ENCODE data around the gene TSPOAP1. TPM values are rescaled to one million over a fixed set of nuclear protein-coding genes. Genes with fewer than 3 reads are reported as not detected.
"Not testable (repeated sequence)": the region's sequence is repeated elsewhere in the genome, so short reads cannot be mapped to it uniquely, and the experiment has no call there.

Gene TSPOAP1
- total and polyA plus RNA-seq, 3 donors from 2014 or later = 7.2 to 13.0 (median 8.2) TPM

GRCh38 chr17:58344047-58344790 lies 15.6 kb upstream of the TSPOAP1 start:
- Histone ChIP-seq H3K9me3 (no peaks in the 10 kb centered on the region), H3K27me3 (no peaks in the 10 kb centered on the region), H3K4me1 (no peaks in the 10 kb centered on the region), H3K36me3 (ENCODE audit: low read depth, missing control alignments) (no peaks in the 10 kb centered on the region), H3K4me3 (no peak overlapping the region), H3K27ac (no peak overlapping the region)
- WGBS, 2 donors = 54 to 56% methylated on average over 9 of the region's 9 CpGs
- intact Hi-C loops (cut with DNase I; ENCODE audit: low total_unique reads) = no loop called here
- no peak for TF ChIP-seq POLR2A (IDR thresholded peaks at IDR 0.05)
- TF ChIP-seq CTCF (IDR thresholded peaks at IDR 0.05) = no peak
- no peak for DNase-seq

- WGBS, 2 donors = 93 to 95% methylated on average over 4 of the region's 4 CpGs
Measured at GRCh38 chr17:58343131-58343530, 14.5 kb upstream of the TSPOAP1 start.

GRCh38 chr17:58341861-58342475 lies 13.4 kb upstream of the TSPOAP1 start:
- DNase-seq = no peak
- WGBS, 2 donors = 86% methylated on average over 4 of the region's 4 CpGs
- no peaks in the 10 kb centered on the region for H3K9me3 ChIP-seq
- H3K4me1 ChIP-seq = no peaks in the 10 kb centered on the region
- intact Hi-C loops (cut with DNase I; ENCODE audit: low total_unique reads) = no loop called here
- no peaks in the 10 kb centered on the region for H3K27me3 ChIP-seq
- no peaks in the 10 kb centered on the region for H3K36me3 ChIP-seq (ENCODE audit: low read depth, missing control alignments)
- TF ChIP-seq POLR2A (IDR thresholded peaks at IDR 0.05) (no peak), CTCF (IDR thresholded peaks at IDR 0.05) (no peak)
- no peak overlapping the region for H3K27ac ChIP-seq
- no peak overlapping the region for H3K4me3 ChIP-seq

More at GRCh38 chr17:58343131-58343530, 14.5 kb upstream of the TSPOAP1 start:
- DNase-seq = no peak
- Histone ChIP-seq H3K27ac (no peak overlapping the region), H3K27me3 (no peaks in the 10 kb centered on the region), H3K4me3 (no peak overlapping the region), H3K9me3 (no peaks in the 10 kb centered on the region), H3K36me3 (ENCODE audit: low read depth, missing control alignments) (no peaks in the 10 kb centered on the region), H3K4me1 (no peaks in the 10 kb centered on the region)
- intact Hi-C loops (cut with DNase I; ENCODE audit: low total_unique reads) = no loop called here
- TF ChIP-seq CTCF (IDR thresholded peaks at IDR 0.05) (no peak), POLR2A (IDR thresholded peaks at IDR 0.05) (no peak)

- H3K4me1 ChIP-seq; H3K9me3 ChIP-seq; DNase-seq; H3K27ac ChIP-seq; intact Hi-C loops (cut with DNase I; ENCODE audit: low total_unique reads); H3K4me3 ChIP-seq; H3K36me3 ChIP-seq (ENCODE audit: low read depth, missing control alignments); H3K27me3 ChIP-seq: not testable (repeated sequence)
- WGBS, 2 donors = 96 to 97% methylated on average over 11 of the region's 11 CpGs
Measured at GRCh38 chr17:58341136-58341860, 12.7 kb upstream of the TSPOAP1 start.

GRCh38 chr17:58340405-58340876 lies 11.8 kb upstream of the TSPOAP1 start:
- H3K27me3 ChIP-seq = no peaks in the 10 kb centered on the region
- no peaks in the 10 kb centered on the region for H3K4me1 ChIP-seq
- intact Hi-C loops (cut with DNase I; ENCODE audit: low total_unique reads) = no loop called here
- no peak for TF ChIP-seq CTCF (IDR thresholded peaks at IDR 0.05)
- no peak for TF ChIP-seq POLR2A (IDR thresholded peaks at IDR 0.05)
- H3K27ac ChIP-seq = no peak overlapping the region
- no peak overlapping the region for H3K4me3 ChIP-seq
- no peaks in the 10 kb centered on the region for H3K9me3 ChIP-seq
- 73 to 87% methylated on average over 5 of the region's 5 CpGs for whole genome bisulfite sequencing, 2 donors
- no peaks in the 10 kb centered on the region for H3K36me3 ChIP-seq (ENCODE audit: low read depth, missing control alignments)
- no peak for DNase-seq

Data from testis (tissue), 3 donors.